ENCODE results near the gene GNLY.

GNLY gene

GRCh38 chr2:85744741-85745601 is 50.8 kb downstream of the GNLY start:
- ATAC-seq: no peak
- no peak for DNase-seq

DNA sequence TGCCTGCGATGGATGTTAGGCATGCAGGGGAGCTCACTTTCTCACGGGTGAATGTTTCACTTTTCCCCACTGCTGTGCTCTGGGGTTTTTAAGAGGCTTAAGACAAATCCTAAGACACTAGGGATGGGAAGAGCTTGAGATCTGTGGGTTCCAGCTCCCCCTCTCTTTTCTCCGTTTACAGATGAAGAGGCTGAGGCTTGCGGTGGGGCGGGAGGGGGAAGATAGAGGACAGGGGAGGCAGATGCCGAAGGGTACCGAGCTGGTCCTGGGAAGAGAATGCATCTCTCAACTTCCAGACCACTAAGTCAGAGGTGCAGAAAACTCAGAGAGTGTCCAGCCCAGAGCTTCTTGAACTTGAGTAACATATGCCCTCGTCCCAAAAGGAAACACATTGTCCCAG is 51.5 kb downstream of the GNLY start:
- no peak for DNase-seq
- no peak for ATAC-seq

DNA sequence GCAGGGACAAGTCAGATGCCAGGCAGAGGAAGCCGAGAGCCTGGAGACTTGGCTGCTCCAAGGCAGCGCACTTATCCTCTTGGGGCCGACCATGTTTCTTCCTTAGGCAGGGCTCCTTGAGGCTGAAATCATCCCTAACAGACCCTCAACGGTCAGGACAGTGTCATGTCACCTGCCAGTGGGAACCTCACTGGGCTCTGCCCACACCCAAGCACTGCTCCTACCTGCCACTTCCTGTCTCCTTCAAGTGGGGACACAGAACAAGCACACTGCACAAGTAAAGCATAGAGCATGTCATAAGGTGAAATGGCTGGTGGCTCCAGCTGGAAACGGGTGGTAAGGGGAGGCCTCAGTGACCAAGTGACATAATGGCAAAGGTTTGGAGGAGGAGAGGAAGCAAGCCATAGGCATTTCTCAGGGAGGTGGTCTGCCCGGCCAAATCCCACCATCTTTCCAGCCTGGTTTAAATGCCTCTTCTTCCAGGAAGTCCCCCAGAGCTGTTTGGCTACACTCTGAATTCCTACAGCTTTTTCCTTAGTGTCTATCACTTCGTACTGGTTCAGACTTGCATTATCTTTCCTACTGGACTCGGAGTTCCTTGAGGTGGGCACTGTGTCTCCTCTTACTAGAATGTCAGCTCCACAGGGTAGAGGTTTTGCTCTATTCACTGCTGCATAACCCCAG is 52.3 kb downstream of the GNLY start:
- ATAC-seq: no peak
- DNase-seq: no peak

DNA sequence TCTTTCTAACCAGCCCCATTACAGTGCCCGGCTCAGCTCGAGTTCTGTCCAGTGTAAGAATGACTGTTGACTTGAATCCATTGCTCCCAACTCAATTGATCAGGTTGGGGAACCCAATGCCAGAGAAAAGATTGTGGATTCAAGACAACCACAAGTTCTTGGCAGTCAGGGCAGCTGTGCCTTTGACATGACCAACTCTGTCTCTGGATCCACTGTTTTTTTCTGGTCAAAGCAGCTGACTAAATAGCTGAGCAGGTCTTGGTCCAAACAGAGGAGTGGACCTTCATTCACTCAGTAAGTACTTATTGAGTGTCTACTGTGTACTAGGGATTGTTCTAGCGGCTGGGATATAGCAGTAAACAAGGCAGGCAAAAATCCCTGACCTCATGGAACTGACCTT is 53.3 kb downstream of the GNLY start:
- ATAC-seq: no peak

DNA sequence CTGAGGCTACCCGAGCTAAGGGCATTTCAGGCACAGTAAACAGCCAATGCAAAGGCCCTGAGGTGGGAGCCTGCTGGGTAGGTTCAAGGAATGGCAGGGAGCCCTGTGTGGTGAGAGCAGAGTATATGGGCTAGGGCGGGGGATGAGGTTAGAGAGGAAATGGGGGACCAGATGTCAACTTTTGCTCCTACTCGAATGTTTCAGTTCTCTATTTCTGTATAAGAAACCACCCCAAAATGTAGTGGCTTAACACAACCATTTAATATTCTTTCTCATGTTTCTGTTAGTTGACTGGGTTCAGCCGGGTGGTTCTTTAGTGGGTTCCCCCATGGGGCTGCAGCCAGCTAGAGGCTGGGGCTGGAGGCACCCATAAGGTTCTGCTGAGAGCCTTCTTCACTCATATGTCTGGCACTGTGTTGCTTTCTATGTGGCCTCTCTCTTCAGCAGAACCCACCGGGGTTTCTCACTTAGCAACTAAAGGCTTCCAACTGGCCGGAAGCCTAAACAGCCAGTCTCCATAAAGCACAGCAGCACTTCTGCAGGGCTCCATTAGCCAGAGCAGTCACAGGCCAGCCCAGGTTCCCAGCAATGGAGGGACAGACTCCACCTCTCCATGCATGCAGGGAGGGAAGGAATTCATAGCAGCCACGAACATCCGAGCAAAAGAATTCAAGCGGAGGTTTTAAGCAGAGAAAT is 54.0 kb downstream of the GNLY start:
- ATAC-seq (no peak), DNase-seq (no peak)

More for the DNA sequence above, 53.3 kb downstream of the GNLY start:
- DNase-seq: no peak

Data from stimulated activated naive CD8-positive, alpha-beta T cell treated with anti-CD3 and anti-CD28 coated beads, Interleukin-15, Interleukin-2, amounts not matched to agents 100 U/mL and 50 U/mL, for 24 hours (primary cell).